ENCODE measurements around the gene HRH3.

DNA sequence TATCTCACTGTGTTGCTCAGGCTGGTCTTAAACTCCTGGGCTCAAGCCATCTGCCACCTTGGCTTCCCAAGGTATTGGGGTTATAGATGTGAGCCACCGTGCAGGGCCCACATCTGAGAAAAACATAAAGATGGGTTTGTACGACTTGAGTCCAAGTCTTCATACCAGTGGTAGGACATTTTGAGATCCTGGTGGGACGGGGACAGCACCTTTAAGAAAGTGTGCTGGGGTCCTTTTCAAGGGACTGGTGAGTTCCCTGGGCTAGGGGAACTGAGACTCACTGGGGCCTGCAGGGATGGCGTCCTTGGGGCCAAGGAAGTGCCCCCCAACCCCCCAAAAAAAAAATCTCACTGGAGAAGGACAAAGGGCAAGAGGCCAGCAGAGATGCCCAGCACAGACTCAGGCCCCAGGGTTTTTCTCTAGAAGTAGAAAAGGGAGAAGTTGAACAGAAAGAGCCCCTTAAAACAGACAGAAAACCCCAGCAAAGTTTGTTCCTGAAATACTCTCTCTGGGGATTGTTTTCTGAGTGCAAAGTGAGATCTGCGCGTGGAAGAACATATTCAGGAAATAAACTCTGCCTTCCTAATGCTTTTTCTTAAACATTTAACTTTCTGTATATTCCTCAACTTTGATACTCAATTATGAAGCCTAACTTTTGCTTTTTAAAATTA, 28.9 kb upstream of the HRH3 start:
- TF ChIP-seq, protein P1, sequence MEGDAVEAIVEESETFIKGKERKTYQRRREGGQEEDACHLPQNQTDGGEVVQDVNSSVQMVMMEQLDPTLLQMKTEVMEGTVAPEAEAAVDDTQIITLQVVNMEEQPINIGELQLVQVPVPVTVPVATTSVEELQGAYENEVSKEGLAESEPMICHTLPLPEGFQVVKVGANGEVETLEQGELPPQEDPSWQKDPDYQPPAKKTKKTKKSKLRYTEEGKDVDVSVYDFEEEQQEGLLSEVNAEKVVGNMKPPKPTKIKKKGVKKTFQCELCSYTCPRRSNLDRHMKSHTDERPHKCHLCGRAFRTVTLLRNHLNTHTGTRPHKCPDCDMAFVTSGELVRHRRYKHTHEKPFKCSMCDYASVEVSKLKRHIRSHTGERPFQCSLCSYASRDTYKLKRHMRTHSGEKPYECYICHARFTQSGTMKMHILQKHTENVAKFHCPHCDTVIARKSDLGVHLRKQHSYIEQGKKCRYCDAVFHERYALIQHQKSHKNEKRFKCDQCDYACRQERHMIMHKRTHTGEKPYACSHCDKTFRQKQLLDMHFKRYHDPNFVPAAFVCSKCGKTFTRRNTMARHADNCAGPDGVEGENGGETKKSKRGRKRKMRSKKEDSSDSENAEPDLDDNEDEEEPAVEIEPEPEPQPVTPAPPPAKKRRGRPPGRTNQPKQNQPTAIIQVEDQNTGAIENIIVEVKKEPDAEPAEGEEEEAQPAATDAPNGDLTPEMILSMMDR (IDR thresholded peaks at IDR 0.05), result no peak
- no peak for TF ChIP-seq EZH2 (IDR thresholded peaks at IDR 0.05; ENCODE audit: borderline replicate concordance, insufficient read depth, low read depth, low read length, poor library complexity, severe bottlenecking)

Measured in B cell (primary cell).